ENCODE measurements around the gene HIGD1C. TPM values are rescaled to one million over a fixed set of nuclear protein-coding genes. Genes with fewer than 3 reads are reported as not detected.

Gene HIGD1C
- total RNA-seq, 1 donor from 2014 or later, result not detected

- Mint-ChIP-seq H3K9me3 (ENCODE audit: unreplicated experiment) (no peaks in the 10 kb centered on the region), H3K4me1 (ENCODE audit: unreplicated experiment) (peaks cover 6% of the 10 kb centered on the region), H3K36me3 (ENCODE audit: unreplicated experiment) (peaks cover 22% of the 10 kb centered on the region), H3K27me3 (ENCODE audit: unreplicated experiment) (no peaks in the 10 kb centered on the region), H3K27ac (ENCODE audit: unreplicated experiment) (no peak overlapping the region), H3K4me3 (ENCODE audit: unreplicated experiment) (no peak overlapping the region)
- TF ChIP-seq CTCF (IDR thresholded peaks at IDR 0.05), result no peak
- no peak for DNase-seq (ENCODE audit: extremely low spot score, unreplicated experiment)
Measured at GRCh38 chr12:51005030-51005429, 52.7 kb downstream of the HIGD1C start.

GRCh38 chr12:51005671-51006070 lies 53.3 kb downstream of the HIGD1C start:
- H3K4me3 Mint-ChIP-seq (ENCODE audit: unreplicated experiment), result no peak overlapping the region
- H3K27ac Mint-ChIP-seq (ENCODE audit: unreplicated experiment), result no peak overlapping the region
- H3K9me3 Mint-ChIP-seq (ENCODE audit: unreplicated experiment), result no peaks in the 10 kb centered on the region
- DNase-seq (ENCODE audit: extremely low spot score, unreplicated experiment), result no peak
- peaks cover 8% of the 10 kb centered on the region for H3K4me1 Mint-ChIP-seq (ENCODE audit: unreplicated experiment)
- H3K27me3 Mint-ChIP-seq (ENCODE audit: unreplicated experiment), result no peaks in the 10 kb centered on the region
- H3K36me3 Mint-ChIP-seq (ENCODE audit: unreplicated experiment), result peaks cover 17% of the 10 kb centered on the region
- no peak for TF ChIP-seq CTCF (IDR thresholded peaks at IDR 0.05)

GRCh38 chr12:51008329-51009055 lies 56.1 kb downstream of the HIGD1C start:
- Mint-ChIP-seq H3K27ac (ENCODE audit: unreplicated experiment) (no peak overlapping the region), H3K36me3 (ENCODE audit: unreplicated experiment) (peaks cover 15% of the 10 kb centered on the region), H3K9me3 (ENCODE audit: unreplicated experiment) (no peaks in the 10 kb centered on the region), H3K4me3 (ENCODE audit: unreplicated experiment) (no peak overlapping the region), H3K27me3 (ENCODE audit: unreplicated experiment) (no peaks in the 10 kb centered on the region), H3K4me1 (ENCODE audit: unreplicated experiment) (peaks cover 18% of the 10 kb centered on the region)
- no peak for DNase-seq (ENCODE audit: extremely low spot score, unreplicated experiment)
- TF ChIP-seq CTCF (IDR thresholded peaks at IDR 0.05), result no peak

DNA sequence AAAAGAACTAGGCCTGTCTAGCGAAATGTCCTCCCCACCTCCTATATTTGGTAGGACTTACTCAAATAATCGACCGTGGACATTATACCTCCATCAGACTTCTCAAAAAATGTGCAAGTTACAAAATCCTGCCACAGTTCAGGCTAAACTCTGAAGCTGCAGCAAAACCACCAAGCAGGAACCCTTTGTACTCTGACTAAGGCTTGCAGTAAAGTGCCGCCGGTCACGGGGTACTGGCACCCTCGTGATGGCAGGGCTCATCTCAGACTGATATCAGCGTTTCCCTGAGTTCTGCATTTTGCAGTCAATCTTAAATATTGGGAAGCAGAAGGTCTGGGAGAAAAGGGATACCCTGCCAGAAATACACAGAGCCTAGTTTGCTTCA lies 56.7 kb downstream of the HIGD1C start:
- Mint-ChIP-seq H3K27ac (ENCODE audit: unreplicated experiment) (no peak overlapping the region), H3K27me3 (ENCODE audit: unreplicated experiment) (no peaks in the 10 kb centered on the region), H3K36me3 (ENCODE audit: unreplicated experiment) (peaks cover 15% of the 10 kb centered on the region), H3K9me3 (ENCODE audit: unreplicated experiment) (no peaks in the 10 kb centered on the region), H3K4me3 (ENCODE audit: unreplicated experiment) (no peak overlapping the region), H3K4me1 (ENCODE audit: unreplicated experiment) (peaks cover 16% of the 10 kb centered on the region)
- DNase-seq (ENCODE audit: extremely low spot score, unreplicated experiment), result no peak
- TF ChIP-seq CTCF (IDR thresholded peaks at IDR 0.05), result no peak

DNA sequence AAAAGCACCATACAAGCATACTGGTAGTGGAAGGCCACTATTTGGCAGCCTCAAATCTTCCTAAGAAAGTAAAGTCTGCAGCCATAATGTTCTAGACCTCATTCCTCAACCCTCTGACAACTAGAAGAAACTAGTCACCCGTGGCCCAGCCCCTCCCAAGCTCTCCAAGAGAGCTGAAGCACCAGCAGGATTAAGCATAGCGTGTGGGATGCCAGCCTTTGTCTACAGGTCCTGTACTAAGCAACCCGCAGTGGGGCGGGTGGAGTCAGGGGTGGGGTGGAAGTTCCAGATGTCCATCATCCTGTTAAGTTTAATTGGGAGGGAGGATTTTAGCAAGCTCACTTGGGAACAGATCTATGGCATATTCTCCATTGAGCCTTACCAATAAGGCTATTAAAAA lies 59.6 kb downstream of the HIGD1C start:
- DNase-seq (ENCODE audit: extremely low spot score, unreplicated experiment), result no peak
- H3K27me3 Mint-ChIP-seq (ENCODE audit: unreplicated experiment), result no peaks in the 10 kb centered on the region
- no peaks in the 10 kb centered on the region for H3K9me3 Mint-ChIP-seq (ENCODE audit: unreplicated experiment)
- no peak for TF ChIP-seq CTCF (IDR thresholded peaks at IDR 0.05)
- H3K4me3 Mint-ChIP-seq (ENCODE audit: unreplicated experiment), result no peak overlapping the region
- H3K27ac Mint-ChIP-seq (ENCODE audit: unreplicated experiment), result no peak overlapping the region
- peaks cover 14% of the 10 kb centered on the region for H3K4me1 Mint-ChIP-seq (ENCODE audit: unreplicated experiment)
- H3K36me3 Mint-ChIP-seq (ENCODE audit: unreplicated experiment), result peaks cover 3% of the 10 kb centered on the region
